Lower leg skin (tissue), 4 donors: ENCODE data around the gene CCNI2. TPM values are rescaled to one million over a fixed set of nuclear protein-coding genes. Genes with fewer than 3 reads are reported as not detected.
"Not testable (repeated sequence)": the region's sequence is repeated elsewhere in the genome, so short reads cannot be mapped to it uniquely, and the experiment has no call there.

Experiments
- DNase-seq, 2 donors: peaks; one replicate each; pipeline ENCODE4 v3.0.0-alpha.2; 2019; ENCODE audit warnings: low spot score in 2 of 2
- H3K4me3 ChIP-seq: fragments of 200-600 bp; sonication (generic); 2 replicates; pipeline ENCODE4 v1.5.1; 2017; ENCODE audit warnings: mild to moderate bottlenecking, low read depth; ENCODE audit not compliant: poor library complexity, severe bottlenecking
- POLR2A ChIP-seq, 2 donors: fragments of 450-650 bp; IDR thresholded peaks; one replicate each; pipeline ENCODE4 v1.6.1; 2016 to 2017; ENCODE audit warnings: antibody characterized with exemption in 2 of 2, mild to moderate bottlenecking in 1 of 2, moderate library complexity in 1 of 2
- WGBS, 2 donors: methylation state at CpG; one replicate each; pipeline ENCODE4 v1.1.5; 2018; 5-methylcytosine and 5-hydroxymethylcytosine counted together
- intact Hi-C: fragments of 100-400 bp; cut with DNase I; formaldehyde crosslinking; loops from one replicate; pipeline ENCODE4 v1.15.0; 2023; ENCODE audit warnings: low total_unique reads
- total RNA-seq, 4 donors: library from RNA; depleted of rRNA; stranded (reverse); fragments of >200 nt; gene quantifications; one replicate each; pipeline ENCODE4 v1.1.0, GENCODE V29; 2016
- TF ChIP-seq, protein P1 (sequence below), 3 donors: fragments of 450-650 bp; IDR thresholded peaks; one replicate each; pipeline ENCODE4 v1.5.1; 2016; ENCODE audit warnings: antibody characterized with exemption in 3 of 3, mild to moderate bottlenecking in 3 of 3, moderate library complexity in 2 of 3

The CCNI2 gene
- total RNA-seq, 4 donors from 2014 or later: 0.49 to 0.74 TPM; not detected in 2

DNA sequence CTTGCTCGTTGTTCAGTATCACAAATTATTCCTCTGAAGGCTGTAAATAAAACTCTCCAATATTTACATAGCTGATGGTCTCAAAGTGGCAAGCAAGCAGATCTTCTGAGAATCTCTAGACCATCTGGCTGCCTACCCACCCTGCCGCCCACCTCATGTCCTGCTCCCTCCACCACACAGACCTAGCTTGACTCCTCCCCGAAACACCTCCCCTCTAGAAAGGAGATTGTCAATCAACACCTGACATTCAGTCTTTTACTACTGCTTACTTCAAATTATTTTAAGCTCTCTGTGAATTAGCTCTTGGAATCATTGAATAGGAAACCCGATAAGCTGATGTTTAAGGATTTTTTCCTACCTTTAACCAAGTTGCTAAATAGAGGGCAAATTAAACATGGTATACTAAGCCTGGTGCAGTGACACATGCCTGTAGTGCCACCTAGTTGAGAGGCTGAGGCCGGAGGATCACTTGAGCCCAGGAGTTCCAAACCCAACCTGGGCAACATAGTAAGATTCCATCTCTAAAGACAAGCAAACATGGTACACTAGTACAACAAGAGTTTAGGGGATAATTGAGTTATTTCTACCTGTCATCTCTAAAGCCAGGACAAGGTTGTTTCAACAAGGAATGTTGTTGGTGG is 54.9 kb downstream of the CCNI2 start:
- no peak for DNase-seq
- 90 to 91% methylated on average over 5 of the region's 5 CpGs for WGBS, 2 donors
- TF ChIP-seq, protein P1, sequence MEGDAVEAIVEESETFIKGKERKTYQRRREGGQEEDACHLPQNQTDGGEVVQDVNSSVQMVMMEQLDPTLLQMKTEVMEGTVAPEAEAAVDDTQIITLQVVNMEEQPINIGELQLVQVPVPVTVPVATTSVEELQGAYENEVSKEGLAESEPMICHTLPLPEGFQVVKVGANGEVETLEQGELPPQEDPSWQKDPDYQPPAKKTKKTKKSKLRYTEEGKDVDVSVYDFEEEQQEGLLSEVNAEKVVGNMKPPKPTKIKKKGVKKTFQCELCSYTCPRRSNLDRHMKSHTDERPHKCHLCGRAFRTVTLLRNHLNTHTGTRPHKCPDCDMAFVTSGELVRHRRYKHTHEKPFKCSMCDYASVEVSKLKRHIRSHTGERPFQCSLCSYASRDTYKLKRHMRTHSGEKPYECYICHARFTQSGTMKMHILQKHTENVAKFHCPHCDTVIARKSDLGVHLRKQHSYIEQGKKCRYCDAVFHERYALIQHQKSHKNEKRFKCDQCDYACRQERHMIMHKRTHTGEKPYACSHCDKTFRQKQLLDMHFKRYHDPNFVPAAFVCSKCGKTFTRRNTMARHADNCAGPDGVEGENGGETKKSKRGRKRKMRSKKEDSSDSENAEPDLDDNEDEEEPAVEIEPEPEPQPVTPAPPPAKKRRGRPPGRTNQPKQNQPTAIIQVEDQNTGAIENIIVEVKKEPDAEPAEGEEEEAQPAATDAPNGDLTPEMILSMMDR (IDR thresholded peaks at IDR 0.05): no peak
- TF ChIP-seq POLR2A (IDR thresholded peaks at IDR 0.05): no peak
- no peak overlapping the region for H3K4me3 ChIP-seq
- intact Hi-C loops: no loop called here

DNA sequence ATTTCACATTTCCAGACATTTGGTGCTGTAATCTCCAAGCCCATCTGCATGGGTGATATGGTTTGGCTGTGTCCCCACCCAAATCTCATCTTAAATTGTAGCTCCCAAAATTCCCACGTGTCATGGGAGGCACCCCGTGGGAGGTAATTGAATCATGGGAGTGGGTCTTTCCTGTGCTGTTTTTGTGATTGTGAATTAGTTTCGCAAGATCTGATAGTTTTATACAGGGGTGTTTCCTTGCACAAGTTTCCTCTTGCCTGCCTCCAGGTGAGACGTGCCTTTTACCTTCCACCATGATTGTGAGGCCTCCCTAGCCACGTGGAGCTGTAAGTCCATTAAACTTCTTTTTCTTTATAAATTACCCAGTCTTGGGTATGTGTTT is 55.5 kb downstream of the CCNI2 start:
- DNase-seq, intact Hi-C loops, H3K4me3 ChIP-seq: not testable (repeated sequence)
- 64 to 65% methylated on average over 5 of the region's 5 CpGs for WGBS, 2 donors

Other genes starting within 250 kb of the CCNI2 start
- gene IL5, start 203.9 kb upstream of the CCNI2 start, total RNA-seq: not detected
- gene RAD50, start 190.4 kb upstream of the CCNI2 start, total RNA-seq: 10 to 100 TPM; 21.7 to 37.1 (median 24.6) TPM
- gene IL13, start 89.3 kb upstream of the CCNI2 start, total RNA-seq: not detected
- gene IL4, start 73.4 kb upstream of the CCNI2 start, total RNA-seq: not detected
- 1 to 10 TPM; 4.9 to 7.7 (median 6.3) TPM for gene KIF3A, start 9.9 kb upstream of the CCNI2 start, total RNA-seq
- 10 to 100 TPM; 70.0 to 99.6 (median 87.8) TPM for gene SEPTIN8, start 29.8 kb downstream of the CCNI2 start, total RNA-seq
- 1 to 10 TPM in 1 of 4 donors, under 1 TPM in 3; 0.08 to 1.0 (median 0.79) TPM for gene SOWAHA, start 65.9 kb downstream of the CCNI2 start, total RNA-seq
- 1 to 10 TPM; 1.2 to 3.8 (median 2.2) TPM for gene SHROOM1, start 83.2 kb downstream of the CCNI2 start, total RNA-seq
- gene GDF9, start 119.0 kb downstream of the CCNI2 start, total RNA-seq: under 1 TPM; 0.17 to 0.44 (median 0.36) TPM
- gene UQCRQ, start 119.2 kb downstream of the CCNI2 start, total RNA-seq: 100 to 1,000 TPM in 2 of 4 donors, 10 to 100 TPM in 2; 56.0 to 122 (median 88.0) TPM
- 1 to 10 TPM in 2 of 4 donors, under 1 TPM in 1, not detected in 1; 0.84 to 2.0 (median 1.8) TPM for gene LEAP2, start 126.2 kb downstream of the CCNI2 start, total RNA-seq
- 10 to 100 TPM; 47.9 to 79.2 (median 57.9) TPM for gene AFF4, start 216.2 kb downstream of the CCNI2 start, total RNA-seq